HUDEP-2 (cell line): ENCODE data around the gene FAM240A.
"Not testable (repeated sequence)": the region's sequence is repeated elsewhere in the genome, so short reads cannot be mapped to it uniquely, and the experiment has no call there.

Experiments
- DNase-seq, 76 experiments: peaks; one replicate each; lab custom pipeline; 2025; ENCODE audit not compliant: unreplicated experiment in 76 of 76; lab: John Stamatoyannopoulos, UW

The FAM240A gene

DNA sequence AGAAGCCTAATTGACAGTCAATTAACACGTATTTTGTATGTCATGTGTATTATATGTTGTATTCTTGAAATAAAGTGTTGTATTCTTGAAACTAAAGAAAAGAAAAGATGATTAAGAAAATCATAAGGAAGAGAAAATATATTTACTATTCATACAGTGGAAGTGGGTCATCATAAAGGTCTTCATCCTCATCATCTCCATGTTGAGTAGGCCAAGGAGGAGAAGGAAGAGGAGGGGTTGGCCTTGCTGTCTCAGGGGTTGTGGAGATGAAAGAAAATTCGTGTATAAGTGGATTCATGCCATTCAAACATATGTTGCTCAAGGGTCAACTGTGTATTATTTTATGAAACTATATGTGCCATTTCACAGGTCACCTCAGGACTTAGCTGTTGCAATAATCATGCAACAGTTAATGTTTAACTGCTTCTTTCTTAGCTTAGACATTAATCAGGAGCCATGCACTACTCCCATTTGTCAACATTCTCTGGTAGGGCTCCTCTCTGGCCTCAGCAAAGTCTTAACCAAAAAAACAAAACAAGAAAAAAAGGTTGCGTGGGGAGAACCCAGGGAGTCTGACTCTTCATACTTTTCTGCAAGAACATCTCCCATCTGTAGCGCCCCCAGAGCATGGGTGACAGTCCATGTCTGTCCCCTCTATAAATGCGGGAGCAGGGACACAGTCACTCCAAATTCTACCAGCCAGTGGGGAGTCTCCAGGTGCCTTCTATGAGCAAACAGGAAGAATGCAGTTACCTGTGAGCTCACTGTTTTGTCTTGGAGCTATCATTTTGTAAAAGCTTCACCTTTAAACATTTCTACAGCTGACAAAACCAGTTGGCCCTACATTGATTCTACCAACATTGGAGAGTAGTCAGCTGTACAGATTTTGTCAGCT lies 26.3 kb upstream of the FAM240A start:
- DNase-seq = no peak

GRCh38 chr3:46586738-46587246 lies 25.5 kb upstream of the FAM240A start:
- no peak for DNase-seq

- not testable (repeated sequence) for DNase-seq
These were observed 25.1 kb upstream of the FAM240A start for GRCh38 chr3:46587268-46587667.

DNA sequence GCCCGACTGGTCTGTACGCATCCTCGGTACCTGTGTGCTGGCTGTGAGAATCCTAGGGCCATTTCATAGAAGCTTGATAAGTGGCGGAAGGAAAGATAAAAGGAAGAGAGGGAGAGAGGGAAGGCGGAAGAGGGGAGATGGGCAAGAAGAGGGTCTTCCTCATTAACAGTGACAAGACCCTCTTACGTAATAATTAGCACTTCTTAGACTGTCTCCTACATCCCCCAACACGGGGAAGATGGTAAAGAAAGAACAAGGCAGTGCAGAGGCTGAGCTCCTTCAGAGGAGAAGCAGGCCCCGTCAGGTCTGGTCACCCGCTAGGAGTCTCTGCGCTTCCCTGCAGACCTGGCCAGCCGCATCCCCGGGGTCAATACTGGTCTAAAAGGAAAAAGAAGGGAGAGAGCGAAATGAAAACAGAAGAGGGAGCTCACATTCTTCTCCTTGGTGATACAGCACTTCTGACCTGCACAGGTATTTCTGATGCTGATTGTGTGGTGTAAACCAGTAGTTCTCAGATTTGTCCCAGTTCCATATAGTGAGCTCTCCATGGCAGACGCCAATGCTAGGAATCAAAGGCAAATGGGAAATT lies 19.0 kb upstream of the FAM240A start:
- no peak for DNase-seq

DNA sequence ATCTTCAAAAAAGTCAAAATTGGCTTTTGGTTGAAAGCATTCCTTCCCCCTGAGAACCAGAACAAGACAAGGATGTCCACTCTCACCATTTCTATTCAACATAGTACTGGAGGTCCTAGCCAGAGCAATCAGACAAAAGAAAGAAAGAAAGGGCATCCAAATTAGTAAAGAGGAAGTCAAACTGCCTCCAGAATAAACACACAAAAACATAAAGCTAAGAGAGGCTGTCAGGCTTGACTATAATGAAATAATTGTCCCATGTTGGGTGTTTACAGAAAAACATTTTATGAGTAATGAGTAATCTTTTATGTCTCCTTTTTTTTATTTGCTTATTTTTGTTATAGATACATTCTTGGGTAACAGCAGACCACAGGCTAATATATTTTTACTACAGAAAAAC lies 18.3 kb upstream of the FAM240A start:
- DNase-seq = no peak

DNA sequence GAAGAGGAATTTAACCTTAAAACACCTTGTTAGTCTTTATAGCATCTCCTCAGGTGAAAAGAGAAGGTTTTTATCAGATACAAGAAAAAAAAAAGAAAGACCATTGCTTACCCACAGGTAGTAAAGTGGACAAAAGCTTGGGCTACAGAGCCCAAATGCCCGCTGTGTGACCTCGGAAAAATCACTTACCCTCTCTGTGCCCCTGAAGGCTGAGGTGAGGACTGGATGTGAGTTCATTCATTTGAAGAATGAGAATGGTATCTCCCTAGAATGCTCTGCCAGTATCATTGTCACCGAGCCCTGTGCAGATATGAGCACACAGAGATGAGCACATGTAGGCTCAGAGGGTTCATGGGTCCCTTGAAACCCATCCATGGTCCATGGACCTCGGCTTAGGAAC lies 17.6 kb upstream of the FAM240A start:
- DNase-seq = no peak

GRCh38 chr3:46595819-46596314 lies 16.5 kb upstream of the FAM240A start:
- DNase-seq = no peak

- DNase-seq = no peak
These were observed 12.7 kb upstream of the FAM240A start for GRCh38 chr3:46599590-46599989.

GRCh38 chr3:46603446-46604046 lies 8.8 kb upstream of the FAM240A start:
- no peak for DNase-seq

- no peak for DNase-seq
These were observed 8.2 kb upstream of the FAM240A start for GRCh38 chr3:46604127-46604526.

DNA sequence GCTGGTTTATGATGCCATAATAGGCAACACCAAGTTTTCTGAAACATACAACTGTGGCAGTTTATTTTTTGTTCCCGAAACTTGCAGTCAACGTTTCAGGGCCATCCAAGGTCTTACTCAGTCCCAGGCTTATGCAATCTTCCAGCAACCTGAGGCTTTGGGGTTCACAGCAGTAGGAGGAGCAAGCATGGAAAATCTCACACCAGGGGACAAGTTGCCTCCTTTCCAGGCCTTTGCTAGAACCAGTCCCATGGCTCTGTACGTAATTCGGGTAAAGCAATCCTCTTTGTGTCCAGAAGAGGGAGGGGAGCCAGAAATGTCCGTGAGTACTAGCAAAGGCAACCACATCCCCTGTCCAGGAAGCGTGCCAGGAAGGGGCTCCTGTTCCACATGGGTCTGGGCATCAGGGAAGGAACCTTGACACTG lies 4.7 kb upstream of the FAM240A start:
- DNase-seq = no peak

GRCh38 chr3:46609212-46609721 lies 3.1 kb upstream of the FAM240A start:
- DNase-seq = peak in 3 of 76 experiments; percentile 1 to 12 (median 11)

GRCh38 chr3:46609944-46610722 lies 2.2 kb upstream of the FAM240A start:
- no peak for DNase-seq

DNA sequence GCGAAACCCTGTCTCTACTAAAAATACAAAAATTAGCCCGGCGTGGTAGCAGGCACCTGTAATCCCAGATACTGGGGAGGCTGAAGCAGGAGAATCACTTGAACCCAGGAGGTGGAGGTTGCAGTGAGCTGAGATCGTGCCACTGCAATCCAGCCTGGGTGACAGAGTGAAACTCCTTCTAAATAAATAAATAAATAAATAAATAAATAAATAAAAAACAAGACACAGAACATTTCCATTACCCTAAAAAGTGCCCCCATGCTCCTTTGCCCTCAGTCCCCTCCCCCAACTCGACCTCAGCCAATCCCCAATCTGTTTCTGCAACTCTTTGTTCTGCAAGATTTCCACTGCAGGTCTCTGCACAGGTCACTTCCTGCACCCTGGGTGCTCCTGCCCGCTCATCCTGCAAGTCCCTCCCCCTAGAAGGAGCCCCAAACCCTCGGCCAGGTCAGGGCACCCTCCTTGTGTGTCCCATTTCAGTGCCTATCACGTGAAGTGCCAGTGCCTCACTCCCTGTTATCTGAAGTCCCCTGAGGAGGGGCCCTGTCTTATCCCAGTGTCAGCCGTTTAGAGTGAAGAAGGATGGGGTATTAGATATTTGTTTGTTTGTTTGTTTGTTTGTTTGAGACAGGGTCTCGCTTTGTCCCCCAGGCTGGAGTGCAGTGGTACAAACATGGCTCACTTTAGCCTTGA lies 1.1 kb downstream of the FAM240A start:
- peak in 4 of 76 experiments; percentile 5 to 30 (median 14) for DNase-seq

GRCh38 chr3:46614431-46614830 lies 2.1 kb downstream of the FAM240A start:
- DNase-seq = peak in 64 of 76 experiments; percentile 3 to 90 (median 41)

- no peak for DNase-seq
These were observed 2.9 kb downstream of the FAM240A start for GRCh38 chr3:46615050-46615775.

GRCh38 chr3:46615976-46616375 lies 3.7 kb downstream of the FAM240A start:
- no peak for DNase-seq

DNA sequence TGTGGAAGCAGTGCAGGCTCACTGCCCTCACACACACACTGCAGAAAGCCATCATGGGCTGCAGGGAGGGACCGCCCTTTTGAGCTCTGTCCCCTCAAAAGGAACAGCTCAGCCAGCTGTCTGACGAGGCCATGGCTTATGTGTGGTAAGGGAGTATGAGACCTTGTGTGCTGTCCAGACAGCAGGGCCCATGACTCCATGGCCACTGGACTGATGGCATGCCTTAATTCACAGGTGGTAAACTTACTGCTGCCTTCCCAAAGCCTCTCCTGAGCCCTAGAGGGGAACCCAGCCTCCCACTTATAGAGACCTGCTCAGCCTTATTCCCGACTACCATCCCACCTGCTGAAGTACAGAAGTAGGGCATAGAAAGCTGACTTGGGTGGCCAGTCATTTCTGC lies 5.6 kb downstream of the FAM240A start:
- DNase-seq = no peak
